WERI-Rb-1 (cell line): Measurements from ENCODE around the gene RD3L.

ENCODE experiments used
- DNase-seq: peaks from one replicate; pipeline ENCODE4 v3.0.0-alpha.2; 2020
- H3K27ac ChIP-seq: fragments of 250-450 bp; sonication (Bioruptor Pico); 2 replicates; pipeline ENCODE4 v1.5.1; 2020; ENCODE audit warnings: mild to moderate bottlenecking, moderate library complexity
- H3K27me3 ChIP-seq: fragments of 250-450 bp; sonication (Bioruptor Pico); 2 replicates; pipeline ENCODE4 v1.5.1; 2021; ENCODE audit warnings: mild to moderate bottlenecking, low read depth, moderate library complexity; ENCODE audit not compliant: insufficient read depth, severe bottlenecking
- H3K36me3 ChIP-seq: fragments of 250-450 bp; sonication (Bioruptor Pico); 2 replicates; pipeline ENCODE4 v1.5.1; 2020; ENCODE audit warnings: mild to moderate bottlenecking, moderate library complexity
- H3K4me3 ChIP-seq: 2 replicates; pipeline ENCODE4 v1.5.1; 2011; ENCODE audit warnings: low read depth, mild to moderate bottlenecking, control low read depth, low read length
- H3K9me3 ChIP-seq: fragments of 250-450 bp; sonication (Bioruptor Pico); 2 replicates; pipeline ENCODE4 v1.5.1; 2021; ENCODE audit warnings: mild to moderate bottlenecking, moderate library complexity; ENCODE audit not compliant: severe bottlenecking
- CTCF ChIP-seq: IDR thresholded peaks from 2 replicates; pipeline ENCODE4 v1.5.1; 2011; ENCODE audit warnings: low read depth, mild to moderate bottlenecking, control low read depth, inconsistent platforms, low read length

Gene RD3L

GRCh38 chr14:103891667-103892215 is 50.6 kb downstream of the RD3L start:
- H3K27ac ChIP-seq, result no peak overlapping the region
- H3K9me3 ChIP-seq, result no peaks in the 10 kb centered on the region
- H3K36me3 ChIP-seq, result no peaks in the 10 kb centered on the region
- no peak for DNase-seq
- no peak overlapping the region for H3K4me3 ChIP-seq
- no peaks in the 10 kb centered on the region for H3K27me3 ChIP-seq
- no peak for TF ChIP-seq CTCF

GRCh38 chr14:103890821-103891666 is 51.3 kb downstream of the RD3L start:
- H3K9me3 ChIP-seq, result no peaks in the 10 kb centered on the region
- H3K27me3 ChIP-seq, result no peaks in the 10 kb centered on the region
- H3K4me3 ChIP-seq, result no peak overlapping the region
- DNase-seq, result no peak
- H3K36me3 ChIP-seq, result no peaks in the 10 kb centered on the region
- no peak overlapping the region for H3K27ac ChIP-seq
- no peak for TF ChIP-seq CTCF
